Measurements from ENCODE around the gene VIL1. TPM values are rescaled to one million over a fixed set of nuclear protein-coding genes. Genes with fewer than 3 reads are reported as not detected.

VIL1 gene
- total and polyA plus RNA-seq, 9 of the 15 experiments (the other 6 are each of a cell fraction or from before 2014, with no cell fraction given) = 0.51 to 2.7 (median 1.2) TPM

DNA sequence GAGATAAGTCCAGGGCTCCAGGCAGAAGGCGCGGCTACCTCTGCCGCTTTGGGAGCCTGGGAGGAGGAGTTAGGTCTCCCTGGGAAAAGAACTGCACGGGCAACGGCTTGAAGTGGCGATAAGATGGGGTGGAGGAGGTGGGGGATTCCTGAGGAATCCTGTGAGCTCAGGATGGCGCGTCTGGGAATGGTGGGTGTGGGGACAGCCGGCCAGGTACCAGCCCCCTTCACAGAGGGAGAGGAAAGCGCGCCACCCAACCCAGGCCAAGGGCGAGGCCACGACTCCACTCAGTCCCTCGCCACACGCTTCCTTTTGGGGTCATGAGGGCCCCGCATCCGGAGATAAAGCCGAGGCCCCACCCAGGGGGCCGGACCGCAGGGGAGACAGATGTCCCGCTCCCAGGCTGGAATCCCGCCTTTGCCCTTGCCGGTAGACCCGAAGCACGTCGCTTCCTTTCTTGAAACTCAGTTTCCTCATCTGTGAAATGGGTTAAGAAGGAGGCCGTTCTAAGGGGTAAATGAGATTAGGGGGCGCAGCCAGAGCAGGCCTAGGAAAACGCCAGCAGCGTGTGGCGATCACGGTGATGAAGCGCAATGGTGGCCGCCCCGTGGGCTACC lies 21.0 kb upstream of the VIL1 start (continued):
- TF ChIP-seq ZNF277 (CRISPR knock-in tag; IDR thresholded peaks at IDR 0.05; ENCODE audit: borderline replicate concordance) = no peak
- peak; percentile 52; the same call in 1 of the 2 replicates for TF ChIP-seq RFX7 (CRISPR knock-in tag; IDR thresholded peaks at IDR 0.05)
- TF ChIP-seq POLR2B (IDR thresholded peaks at IDR 0.05; ENCODE audit: low read depth, partially characterized antibody) = peak; percentile 45
- no peak for TF ChIP-seq ZNF23 (CRISPR knock-in tag; IDR thresholded peaks at IDR 0.05)
- TF ChIP-seq POLR2AphosphoS2 (IDR thresholded peaks at IDR 0.05; ENCODE audit: low read length) = peak; percentile 72; the same call in 1 of the 2 replicates
- TF ChIP-seq FOSL1 (tag; conservative IDR thresholded peaks at IDR 0.05) = peak; percentile 20; the same call in 1 of the 2 replicates
- TF ChIP-seq, protein P1, sequence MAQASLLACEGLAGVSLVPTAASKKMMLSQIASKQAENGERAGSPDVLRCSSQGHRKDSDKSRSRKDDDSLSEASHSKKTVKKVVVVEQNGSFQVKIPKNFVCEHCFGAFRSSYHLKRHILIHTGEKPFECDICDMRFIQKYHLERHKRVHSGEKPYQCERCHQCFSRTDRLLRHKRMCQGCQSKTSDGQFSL (CRISPR knock-in tag; IDR thresholded peaks at IDR 0.05) = no peak; the same call in 1 of the 2 replicates
- TF ChIP-seq, protein P1 (tag; IDR thresholded peaks at IDR 0.05) = no peak; a peak in 1 of 4 replicates
- no peak for TF ChIP-seq ARID2 (IDR thresholded peaks at IDR 0.05)
- no peak for TF ChIP-seq SIX5 (IDR thresholded peaks at IDR 0.05; ENCODE audit: borderline replicate concordance in 1 of 2, insufficient read depth in 1 of 2, low read depth in 1 of 2, low read length in 2 of 2)
- TF ChIP-seq RNF2 (IDR thresholded peaks at IDR 0.05) = peak; percentile 24; the same call in 1 of the 2 replicates
- peak; percentile 95 for TF ChIP-seq KLF1 (tag; IDR thresholded peaks at IDR 0.05)
- TF ChIP-seq GATA2 (CRISPR knock-in tag; IDR thresholded peaks at IDR 0.05) = peak; percentile 66; the same call in 1 of the 2 replicates
- peak; percentile 13; the same call in 1 of the 2 replicates for TF ChIP-seq ZBTB2 (IDR thresholded peaks at IDR 0.05)
- TF ChIP-seq KDM1A (IDR thresholded peaks at IDR 0.05) = peak; percentile 84 to 94
- peak; percentile 28 for TF ChIP-seq TAF1 (IDR thresholded peaks at IDR 0.05; ENCODE audit: control insufficient read depth, extremely low read depth, insufficient read depth, low read length, severe bottlenecking)
- TF ChIP-seq, protein P2, sequence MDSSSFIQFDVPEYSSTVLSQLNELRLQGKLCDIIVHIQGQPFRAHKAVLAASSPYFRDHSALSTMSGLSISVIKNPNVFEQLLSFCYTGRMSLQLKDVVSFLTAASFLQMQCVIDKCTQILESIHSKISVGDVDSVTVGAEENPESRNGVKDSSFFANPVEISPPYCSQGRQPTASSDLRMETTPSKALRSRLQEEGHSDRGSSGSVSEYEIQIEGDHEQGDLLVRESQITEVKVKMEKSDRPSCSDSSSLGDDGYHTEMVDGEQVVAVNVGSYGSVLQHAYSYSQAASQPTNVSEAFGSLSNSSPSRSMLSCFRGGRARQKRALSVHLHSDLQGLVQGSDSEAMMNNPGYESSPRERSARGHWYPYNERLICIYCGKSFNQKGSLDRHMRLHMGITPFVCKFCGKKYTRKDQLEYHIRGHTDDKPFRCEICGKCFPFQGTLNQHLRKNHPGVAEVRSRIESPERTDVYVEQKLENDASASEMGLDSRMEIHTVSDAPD (CRISPR knock-in tag; IDR thresholded peaks at IDR 0.05) = no peak
- TF ChIP-seq GTF2F1 (IDR thresholded peaks at IDR 0.05; ENCODE audit: low read depth, low read length) = no peak
- TF ChIP-seq E2F3 (CRISPR knock-in tag; IDR thresholded peaks at IDR 0.05) = peak; percentile 83
- peak; percentile 49 to 66; a peak in 1 of 4 replicates for TF ChIP-seq UBTF (IDR thresholded peaks at IDR 0.05; ENCODE audit: borderline replicate concordance in 1 of 2, low read depth in 2 of 2, low read length in 2 of 2)
- peak; percentile 59; the same call in 1 of the 2 replicates for TF ChIP-seq BRD4 (IDR thresholded peaks at IDR 0.05)

All from K562 (cell line).